NCI-H510A treated with DMSO at 0.1 percent for 48 hours (cell line): ENCODE measurements around the gene MFSD2A.
"Not testable (repeated sequence)": the region's sequence is repeated elsewhere in the genome, so short reads cannot be mapped to it uniquely, and the experiment has no call there.

Source experiments
- DNase-seq: peaks from one replicate; lab custom pipeline; 2025; lab: John Stamatoyannopoulos, UW

Gene MFSD2A

DNA sequence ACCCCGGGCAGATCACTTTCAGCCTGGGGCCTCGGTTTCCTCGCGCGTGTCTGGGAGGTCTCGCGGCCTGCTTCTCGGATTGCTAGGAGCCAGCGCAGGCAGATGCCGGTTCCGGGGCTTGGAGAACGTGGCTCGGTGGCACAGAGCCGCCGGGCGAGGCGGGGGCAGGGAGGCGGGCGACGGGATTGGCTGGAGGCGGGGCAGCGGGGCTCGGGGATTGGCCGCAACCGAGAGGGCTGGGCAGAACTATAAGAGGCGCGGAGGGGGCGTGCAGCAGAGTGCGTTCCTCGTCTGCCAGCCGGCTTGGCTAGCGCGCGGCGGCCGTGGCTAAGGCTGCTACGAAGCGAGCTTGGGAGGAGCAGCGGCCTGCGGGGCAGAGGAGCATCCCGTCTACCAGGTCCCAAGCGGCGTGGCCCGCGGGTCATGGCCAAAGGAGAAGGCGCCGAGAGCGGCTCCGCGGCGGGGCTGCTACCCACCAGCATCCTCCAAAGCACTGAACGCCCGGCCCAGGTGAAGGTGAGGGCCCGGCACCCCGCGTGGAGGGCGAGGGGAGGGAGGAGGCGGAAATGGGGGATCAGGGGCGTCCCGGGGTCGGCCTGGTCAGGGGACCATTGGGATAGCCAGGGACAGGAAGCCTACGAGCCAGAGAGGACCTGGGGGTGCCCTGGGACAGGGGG lies at the start of gene MFSD2A:
Gene MFSD2A, plus strand, starts transcription at position 276 of the 677 bp plus-strand sequence. Its CDS starts 148 bp downstream, at position 424.
- DNase-seq = peak; percentile 100

DNA sequence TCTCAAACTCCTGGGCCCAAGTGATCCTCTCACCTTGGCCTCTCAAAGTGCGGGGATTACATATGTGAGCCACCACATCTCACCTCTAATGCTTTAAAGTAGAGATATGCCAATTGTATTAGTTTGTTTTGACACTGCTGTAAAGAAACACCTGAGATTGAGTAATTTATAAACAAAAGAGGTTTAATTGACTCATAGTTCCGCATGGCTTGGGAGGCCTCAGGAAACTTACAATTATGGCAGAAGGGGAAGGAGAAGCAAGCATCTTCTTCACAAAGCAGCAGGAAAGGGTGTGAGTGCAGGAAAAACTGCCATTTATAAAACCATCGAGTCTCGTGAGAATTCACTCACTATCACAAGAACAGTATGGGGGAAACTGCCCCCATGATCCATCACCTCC lies 49.8 kb upstream of the MFSD2A start:
- no peak for DNase-seq

DNA sequence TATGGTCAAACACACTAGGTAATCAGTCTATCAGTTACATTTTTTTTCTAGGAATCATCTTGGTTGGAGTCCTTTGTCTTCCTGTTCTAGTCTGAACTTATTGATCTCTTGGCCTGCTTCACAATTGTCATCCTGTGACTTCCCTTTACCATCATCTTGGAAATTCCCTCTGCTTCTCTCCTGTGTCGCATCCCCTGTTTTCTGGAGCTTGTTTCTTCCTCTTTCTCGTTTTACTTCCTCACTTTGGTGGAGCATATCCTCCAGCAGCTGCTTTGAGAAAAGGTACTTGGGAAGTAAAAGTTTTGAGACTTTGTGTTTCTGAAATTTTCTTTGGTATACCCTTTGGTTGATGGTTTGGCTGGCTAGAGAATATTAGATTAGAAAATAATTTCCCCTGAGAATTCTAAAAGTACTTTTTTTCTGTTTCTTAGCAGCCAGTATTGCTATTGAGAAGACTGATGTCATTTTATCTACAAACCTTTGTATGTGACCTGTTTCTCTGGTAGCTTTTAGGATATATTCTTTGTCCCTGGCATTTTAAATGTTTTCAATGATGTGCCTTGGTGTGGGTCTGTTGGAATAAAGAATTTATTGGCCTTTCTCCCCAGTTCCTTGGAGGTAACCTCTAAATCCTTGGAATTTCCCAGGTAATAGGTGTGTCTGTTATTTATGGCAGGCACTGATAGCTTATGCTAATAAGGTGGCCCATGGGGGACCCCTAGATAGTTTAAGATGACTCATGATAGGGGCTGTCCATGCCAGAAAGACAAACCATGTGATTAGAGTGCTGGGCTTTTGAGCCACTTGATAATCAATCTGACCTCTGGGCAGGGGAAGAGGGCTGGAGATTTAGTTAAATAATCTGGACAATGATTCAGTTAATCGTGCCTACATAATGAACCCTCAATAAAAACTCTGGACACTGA lies 47.2 kb upstream of the MFSD2A start:
- DNase-seq = no peak

DNA sequence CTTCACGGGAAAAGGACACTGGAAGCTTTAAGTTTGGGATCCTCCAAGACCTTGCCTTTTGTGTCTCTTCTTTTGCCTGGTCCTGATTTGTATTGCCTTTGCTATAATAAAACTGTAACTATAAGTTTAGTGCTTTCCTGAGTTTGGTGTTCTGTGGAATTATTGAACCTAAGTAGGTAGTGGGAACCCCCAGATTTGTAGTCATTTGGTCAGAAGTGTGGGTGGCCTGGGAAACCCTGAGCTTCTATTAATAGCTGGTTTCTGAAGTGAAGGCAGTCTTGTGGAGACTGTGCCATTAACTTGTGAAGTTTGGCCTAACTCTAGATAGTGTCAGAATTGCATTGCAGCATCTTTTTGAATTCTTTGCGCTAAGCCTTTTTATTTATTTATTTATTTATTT lies 46.4 kb upstream of the MFSD2A start:
- DNase-seq = no peak

DNA sequence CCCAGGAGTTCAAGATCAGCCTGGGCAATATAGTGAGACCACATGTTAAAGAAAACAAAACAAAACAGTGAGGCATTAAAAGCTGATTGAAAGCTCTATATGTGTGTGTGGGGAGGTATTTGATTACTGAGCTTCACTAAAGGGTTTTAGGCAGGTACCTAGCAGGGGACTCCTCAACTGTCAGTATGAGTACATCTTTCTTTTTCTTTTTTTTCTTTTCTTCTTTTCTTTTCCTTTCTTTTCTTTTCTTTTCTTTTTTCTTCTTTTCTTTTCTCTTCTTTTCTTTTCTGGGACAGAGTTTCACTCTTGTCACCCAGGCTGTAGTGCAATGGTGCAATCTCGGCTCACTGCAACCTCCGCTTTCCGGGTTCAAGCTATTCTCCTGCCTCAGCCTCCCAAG lies 44.7 kb upstream of the MFSD2A start:
- DNase-seq = no peak

DNA sequence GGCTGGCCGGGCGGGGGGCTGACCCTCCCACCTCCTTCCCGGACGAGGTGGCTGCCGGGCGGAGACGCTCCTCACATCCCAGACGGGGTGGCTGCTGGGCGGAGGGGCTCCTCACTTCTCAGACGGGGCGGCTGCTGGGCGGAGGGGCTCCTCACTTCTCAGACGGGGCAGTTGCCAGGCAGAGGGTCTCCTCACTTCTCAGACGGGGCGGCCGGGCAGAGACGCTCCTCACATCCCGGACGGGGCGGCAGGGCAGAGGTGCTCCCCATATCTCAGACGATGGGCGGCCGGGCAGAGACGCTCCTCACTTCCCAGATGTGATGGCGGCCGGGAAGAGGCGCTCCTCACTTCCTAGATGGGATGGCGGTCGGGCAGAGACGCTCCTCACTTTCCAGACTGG lies 41.8 kb upstream of the MFSD2A start:
- DNase-seq = not testable (repeated sequence)

DNA sequence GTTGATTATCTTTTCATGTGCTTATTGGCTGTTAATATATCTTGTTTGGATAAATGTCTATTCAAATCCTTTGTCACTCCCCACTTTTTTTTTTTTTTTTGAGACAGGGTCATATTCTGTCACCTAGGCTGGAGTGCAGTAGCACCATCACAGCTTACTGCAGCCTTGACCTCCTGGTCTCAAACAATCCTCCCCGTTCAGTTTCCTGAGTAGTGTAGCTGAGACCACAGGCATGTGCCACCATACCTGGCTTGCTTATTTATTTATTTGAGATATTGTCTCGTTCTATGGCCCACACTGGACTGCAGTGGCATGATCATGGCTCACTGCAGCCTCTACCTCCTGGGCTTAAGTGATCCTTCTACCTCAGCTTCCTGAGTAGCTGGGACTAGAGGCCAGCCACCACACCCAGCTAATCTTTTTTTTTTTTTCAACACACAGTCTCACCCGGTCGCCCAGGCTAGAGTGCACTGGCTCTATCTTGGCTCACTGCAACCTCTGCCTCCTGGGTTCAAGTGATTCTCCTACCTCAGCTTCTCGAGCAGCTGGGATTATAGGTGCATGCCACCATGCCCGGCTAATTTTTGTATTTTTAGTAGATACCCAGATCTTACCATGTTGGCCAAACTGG lies 39.3 kb upstream of the MFSD2A start:
- DNase-seq = no peak

DNA sequence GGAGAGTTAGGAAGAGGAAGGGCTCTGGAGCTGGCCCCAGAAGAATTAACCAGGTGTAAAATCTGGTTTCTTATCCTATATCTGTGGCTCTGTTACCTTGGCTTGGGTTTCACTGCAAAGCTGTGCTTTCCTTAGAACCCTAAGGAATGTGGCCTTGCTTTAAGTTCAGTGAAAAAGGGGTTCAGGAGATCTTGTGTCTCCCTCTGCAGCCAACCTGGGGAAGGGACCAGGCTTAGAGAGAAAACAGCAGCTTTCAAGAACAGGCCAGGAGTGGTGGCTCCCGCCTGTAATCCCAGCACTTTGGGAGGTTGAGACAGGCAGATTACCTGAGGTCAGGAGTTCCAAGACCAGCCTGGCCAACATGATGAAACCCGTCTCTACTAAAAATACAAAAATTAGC lies 37.1 kb upstream of the MFSD2A start:
- no peak for DNase-seq

DNA sequence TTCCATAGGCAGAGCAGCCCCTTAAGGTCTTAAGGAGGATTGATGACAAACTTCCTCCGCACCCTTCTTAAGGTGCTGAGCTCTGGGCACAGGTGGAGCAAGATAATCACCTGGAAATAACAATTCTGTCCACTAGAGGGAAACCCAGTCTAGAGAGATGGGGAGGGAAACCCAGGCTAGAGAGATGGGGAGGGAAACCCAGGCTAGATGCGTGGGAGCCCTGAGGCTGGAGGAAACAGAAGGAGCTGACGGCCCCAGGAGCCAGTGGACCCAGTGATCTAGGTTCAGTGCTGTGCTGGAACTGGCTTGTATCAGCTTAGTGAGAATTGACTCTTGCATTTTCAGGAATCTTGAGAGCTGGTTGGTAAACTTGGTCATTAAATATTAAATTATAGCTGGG lies 35.4 kb upstream of the MFSD2A start:
- DNase-seq = peak; percentile 99

DNA sequence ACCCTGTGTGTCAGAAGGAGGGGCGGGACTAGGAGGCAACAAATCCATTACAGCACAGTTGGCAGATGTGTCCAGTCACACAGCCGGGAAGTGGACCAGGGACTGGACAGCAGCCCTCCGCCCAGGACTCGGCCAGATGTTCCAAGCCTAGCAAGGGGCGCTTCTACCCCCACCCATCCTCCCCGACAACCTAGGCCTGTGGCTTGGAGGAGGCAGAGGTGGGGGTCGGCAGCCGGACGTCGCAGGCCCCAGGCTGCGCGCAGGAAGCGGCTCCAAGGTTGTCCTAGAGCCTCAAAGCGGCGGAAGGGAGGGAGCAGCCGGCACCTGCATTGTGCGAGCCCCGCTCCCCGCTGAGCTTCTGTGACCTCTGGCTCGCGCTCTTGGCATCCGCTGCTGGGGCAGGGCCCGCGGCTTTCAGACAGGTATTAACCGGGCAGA lies 32.7 kb upstream of the MFSD2A start:
- DNase-seq = no peak

DNA sequence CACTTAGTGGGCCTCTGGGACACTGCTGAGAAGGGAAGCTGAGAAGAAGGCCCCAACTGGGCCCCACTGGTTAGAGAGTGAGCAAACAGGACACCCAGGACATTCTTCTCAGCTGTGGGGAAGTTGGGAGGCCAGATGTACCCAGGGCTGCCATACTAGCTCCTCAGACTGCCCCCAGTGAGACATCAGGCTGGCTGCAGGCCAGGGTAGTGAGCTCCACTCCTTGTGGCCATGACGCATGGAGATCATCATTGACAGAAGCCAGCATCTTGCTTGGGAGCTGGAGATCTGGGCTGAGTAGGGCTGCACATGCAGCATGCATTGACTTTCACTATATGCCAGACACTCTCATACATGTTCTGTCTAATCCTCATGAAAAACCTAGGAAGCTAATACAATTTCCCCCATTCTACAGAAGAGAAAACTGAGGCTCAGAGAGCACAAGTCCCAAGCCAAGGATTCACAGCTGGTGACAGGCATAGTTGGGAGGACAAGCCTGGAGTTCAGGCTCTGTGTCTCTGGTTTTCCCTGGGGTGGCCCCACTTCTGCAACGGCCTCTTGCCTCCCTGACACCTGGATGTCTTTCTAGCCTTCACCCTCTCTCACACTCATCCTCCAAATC lies 29.1 kb upstream of the MFSD2A start:
- DNase-seq = no peak

DNA sequence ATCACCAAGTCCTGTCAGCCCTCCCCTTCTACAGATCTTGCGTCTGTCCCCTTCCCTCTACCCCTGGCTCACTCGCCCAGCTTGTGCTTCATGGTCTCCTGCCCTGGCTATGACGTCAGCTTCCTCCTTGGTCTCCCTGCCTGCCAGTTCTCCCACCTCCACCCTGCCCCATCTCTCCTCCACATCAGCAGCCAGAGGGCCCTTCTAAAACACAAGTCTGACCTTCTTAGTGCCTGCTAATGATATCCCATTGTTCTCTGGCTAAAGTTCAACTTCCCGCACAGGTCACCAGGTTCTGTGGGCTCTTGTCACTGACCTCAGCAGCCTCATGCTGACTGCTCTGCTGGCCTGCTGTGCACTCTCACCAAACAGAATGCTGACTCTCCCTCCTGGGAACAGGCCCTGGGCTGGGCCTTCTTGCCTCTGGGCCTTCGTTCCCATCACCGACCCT lies 28.6 kb upstream of the MFSD2A start:
- no peak for DNase-seq

DNA sequence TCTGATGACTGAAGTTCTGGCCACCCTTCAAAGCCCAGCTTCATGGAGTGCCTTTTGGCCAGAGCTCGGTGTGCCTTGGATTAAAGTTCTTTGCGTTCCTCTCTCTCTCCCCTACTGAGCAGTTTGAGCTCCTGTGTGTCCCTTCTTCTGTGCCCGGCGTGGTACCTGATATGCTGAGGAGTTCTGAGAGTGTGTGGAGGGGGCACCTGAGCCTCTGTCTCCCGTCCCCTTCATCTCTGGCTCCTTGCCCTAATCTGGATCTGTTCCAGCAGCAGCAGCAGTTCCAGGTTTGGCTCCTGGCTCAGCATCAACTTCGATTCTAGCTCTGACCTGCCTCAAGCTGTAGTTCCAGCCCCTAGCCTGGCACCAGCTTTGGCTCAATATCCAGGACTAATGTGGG lies 28.1 kb upstream of the MFSD2A start:
- no peak for DNase-seq

DNA sequence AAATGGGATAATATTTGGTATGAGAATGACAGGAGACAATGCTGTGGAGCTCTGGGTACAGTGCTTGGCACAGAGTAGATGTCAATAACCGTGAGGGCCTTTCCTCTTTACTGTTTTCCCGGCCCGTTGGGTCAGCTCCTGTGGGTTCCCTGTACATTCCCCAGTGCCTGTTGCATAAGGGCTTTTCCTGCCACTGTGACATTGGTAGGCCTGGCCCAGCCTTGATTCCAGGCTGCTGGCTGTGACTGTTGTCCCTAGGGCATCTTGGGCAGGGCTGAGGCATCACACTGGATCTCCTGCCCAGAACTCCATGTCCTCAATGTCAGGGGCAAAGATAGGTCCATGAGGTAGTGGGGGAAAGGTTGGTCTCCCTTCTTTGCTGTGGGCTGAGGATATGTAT lies 27.4 kb upstream of the MFSD2A start:
- DNase-seq = no peak

DNA sequence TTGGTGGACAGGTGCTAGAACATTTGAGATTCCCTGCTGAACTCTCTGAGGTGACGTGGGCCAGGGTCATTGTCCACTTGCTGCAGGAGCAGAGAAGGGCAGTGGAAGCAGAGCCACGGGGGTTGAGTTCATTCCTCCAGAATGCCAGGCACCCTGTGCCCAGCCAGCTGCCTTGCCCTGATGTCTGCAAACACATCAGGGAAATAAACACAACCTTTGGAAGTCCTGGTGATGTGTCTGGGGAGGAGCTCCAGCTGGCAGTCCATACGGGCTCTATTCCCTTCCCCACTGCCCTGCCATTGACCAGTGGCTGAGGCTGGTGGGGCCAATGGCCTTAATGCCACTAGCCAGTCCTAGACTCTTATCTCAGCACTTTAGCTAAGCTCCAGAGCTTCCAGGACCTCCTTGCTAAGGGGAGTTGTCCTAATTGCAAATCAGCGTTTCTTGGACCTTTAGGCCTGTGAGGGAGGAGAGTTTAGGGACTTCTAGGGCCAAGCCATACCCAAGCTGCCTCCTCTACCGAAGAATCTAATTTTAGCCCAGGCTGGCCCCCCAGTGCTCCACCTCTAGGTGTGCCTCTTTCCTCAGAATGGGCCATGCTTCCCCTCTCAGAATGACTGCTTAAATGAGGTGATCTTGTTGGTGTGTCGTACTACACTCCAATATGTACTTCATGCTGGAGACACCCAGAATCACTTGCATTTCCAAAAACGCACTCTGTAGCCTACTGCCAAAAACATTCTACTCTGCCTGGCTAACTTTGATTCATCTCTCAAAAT lies 25.9 kb upstream of the MFSD2A start:
- DNase-seq = no peak

DNA sequence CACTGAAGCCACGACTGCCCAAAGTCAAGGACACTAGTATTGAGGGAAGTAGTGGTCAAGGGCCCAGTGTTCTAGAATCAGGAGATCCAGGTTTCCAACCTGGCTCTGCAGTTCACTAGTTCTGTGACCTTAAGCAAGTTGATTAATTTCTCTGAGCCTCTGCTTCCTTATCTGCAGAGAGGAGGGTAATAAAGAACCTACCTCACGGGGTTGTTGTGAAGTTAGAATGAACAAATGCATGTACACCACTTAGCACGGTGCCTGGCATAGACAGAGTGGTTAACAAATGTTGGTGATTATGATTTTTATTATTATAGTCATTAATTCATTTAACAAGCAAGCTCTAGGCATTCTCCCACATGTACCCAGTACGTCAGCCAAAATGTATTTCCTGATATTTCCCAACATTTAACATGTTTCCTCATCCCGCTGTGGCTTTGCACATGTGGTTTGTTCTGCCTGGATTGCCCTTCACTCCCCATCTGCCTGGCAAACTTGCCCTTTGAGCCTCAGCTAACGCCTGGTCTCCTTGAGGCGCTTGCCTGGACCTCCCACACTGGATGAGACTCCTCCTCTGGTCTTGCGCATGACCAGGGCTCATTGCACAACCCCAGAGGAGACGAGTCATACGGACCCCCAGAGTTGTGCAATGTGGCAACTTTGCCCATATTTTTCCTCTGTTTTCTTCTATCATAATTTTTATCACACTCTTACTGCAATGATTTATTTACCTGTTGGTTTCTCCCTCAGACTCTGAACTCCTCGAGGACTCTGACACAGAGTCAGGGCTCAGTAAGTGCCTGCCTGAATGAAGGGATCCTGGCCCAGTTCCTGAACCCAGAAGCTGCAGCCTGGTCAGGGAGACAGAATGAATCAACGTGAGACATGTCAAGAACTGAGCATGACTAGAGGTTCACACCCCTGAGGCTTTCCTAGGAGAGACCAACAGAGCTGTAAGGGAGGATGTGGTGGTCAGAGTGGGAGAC lies 20.7 kb upstream of the MFSD2A start:
- no peak for DNase-seq

DNA sequence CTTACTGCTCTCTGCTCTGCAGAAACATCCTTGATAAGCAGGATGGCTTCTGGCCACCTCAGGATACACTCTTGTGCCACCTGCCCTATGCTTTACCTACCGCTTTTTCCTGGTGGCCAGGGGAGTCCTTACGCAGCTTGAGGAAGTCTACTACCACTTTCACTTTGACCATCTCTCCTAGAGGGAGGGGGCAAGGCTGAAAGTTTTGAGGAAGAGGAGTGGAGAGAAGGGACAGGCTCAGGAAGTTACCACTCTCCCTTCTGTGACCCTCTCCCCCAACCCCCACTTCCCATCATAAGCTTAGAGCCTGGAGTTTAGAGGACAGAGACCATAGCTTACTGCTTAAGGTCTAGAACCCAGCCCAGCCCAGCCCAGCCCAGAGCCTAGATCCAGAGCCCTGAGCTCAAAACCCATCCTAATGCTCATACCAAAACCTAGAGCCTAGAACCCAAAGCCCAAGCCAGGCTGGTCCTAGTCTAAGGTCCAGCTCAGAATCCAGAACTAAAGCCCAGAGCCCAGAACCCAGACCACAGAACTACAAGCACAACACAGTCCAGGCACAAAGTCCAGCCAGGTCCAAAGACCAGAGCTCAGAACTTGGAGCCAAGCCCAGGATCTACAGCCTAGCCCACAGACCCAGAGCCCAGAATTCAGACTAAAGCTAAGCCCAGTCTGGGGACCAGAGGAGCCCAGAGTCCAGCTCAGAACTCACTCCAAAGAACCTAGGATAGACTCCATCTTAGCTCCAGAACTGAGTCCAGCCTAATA lies 18.0 kb upstream of the MFSD2A start:
- DNase-seq = no peak

DNA sequence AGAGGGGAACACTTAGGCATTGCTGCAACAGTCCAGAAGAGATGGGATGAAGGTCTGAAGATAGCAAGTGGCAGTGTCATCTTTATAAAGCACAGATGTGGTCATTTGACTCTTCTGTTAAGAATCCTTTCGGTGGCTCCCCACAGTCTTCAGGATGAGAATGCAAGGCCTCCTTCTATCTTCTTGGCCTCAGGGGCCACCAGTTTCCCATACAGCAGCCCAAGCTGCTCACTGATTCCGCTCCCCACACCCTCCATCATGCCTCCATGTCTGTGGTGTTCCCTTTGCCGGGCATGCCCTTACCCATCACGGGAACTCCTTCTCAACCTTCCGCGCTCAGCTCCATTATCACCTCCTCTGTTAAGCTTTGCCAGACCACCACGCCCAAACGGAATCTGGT lies 16.1 kb upstream of the MFSD2A start:
- DNase-seq = no peak

DNA sequence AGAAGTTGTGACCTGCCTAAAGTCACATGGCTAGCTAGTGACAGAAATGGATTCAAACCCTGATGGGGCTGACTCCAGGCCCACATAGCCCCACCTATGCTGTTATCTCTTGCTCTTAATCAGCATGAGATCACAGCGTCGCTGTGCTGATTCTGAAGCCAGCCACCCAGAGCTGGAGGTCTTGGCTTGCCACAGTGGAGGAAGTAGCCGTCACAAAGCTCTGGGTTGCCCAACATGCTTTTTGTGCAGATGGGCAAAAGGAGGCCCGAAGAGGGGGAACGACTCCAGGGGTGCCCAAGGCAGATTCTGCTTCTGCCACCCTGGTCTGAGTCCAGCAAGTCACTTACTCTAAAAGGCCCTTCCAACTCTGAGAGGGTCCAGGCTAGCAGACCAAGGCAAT lies 14.7 kb upstream of the MFSD2A start:
- DNase-seq = no peak
